Subcutaneous adipose tissue (tissue), 4 donors: ENCODE data around the gene CARS2. TPM values are rescaled to one million over a fixed set of nuclear protein-coding genes. Genes with fewer than 3 reads are reported as not detected.

ENCODE experiments used
- CTCF ChIP-seq: fragments of 450-650 bp; IDR thresholded peaks from one replicate; pipeline ENCODE4 v1.5.1; 2016; ENCODE audit warnings: low read depth, mild to moderate bottlenecking, control low read depth, antibody characterized with exemption, moderate library complexity
- total RNA-seq, 4 donors: library from RNA; depleted of rRNA; stranded (reverse); fragments of >200 nt; gene quantifications; one replicate each; pipeline ENCODE4 v1.1.0, GENCODE V29; 2016

CARS2 gene
- total RNA-seq, 4 donors from 2014 or later = 36.5 to 366 (median 102) TPM

GRCh38 chr13:110629735-110630134, 76.2 kb downstream of the CARS2 start:
- TF ChIP-seq CTCF = no peak

GRCh38 chr13:110628952-110629701, 76.8 kb downstream of the CARS2 start:
- no peak for TF ChIP-seq CTCF

GRCh38 chr13:110628477-110628793, 77.5 kb downstream of the CARS2 start:
- no peak for TF ChIP-seq CTCF

GRCh38 chr13:110627761-110628476, 78.0 kb downstream of the CARS2 start:
- no peak for TF ChIP-seq CTCF

- TF ChIP-seq CTCF = no peak
Measured at GRCh38 chr13:110627351-110627750, 78.6 kb downstream of the CARS2 start.

GRCh38 chr13:110626521-110626920, 79.4 kb downstream of the CARS2 start:
- no peak for TF ChIP-seq CTCF

- no peak for TF ChIP-seq CTCF
Measured at GRCh38 chr13:110625771-110626321, 80.1 kb downstream of the CARS2 start.
